HepG2 (cell line): ENCODE data around the gene FAM193A. TPM values are rescaled to one million over a fixed set of nuclear protein-coding genes. Genes with fewer than 3 reads are reported as not detected.

Source experiments
- CCDC6 ChIP-seq: sonication (generic); formaldehyde crosslinking; IDR thresholded peaks from 2 replicates; pipeline ENCODE4 v1.8.1; 2022; ENCODE audit warnings: mild to moderate bottlenecking, missing genetic modification reagents, moderate library complexity
- EHMT2 ChIP-seq: fragments of 200-600 bp; sonication (generic); IDR thresholded peaks from 2 replicates; pipeline ENCODE4 v1.7.0; 2017; ENCODE audit warnings: antibody characterized with exemption, low read depth, low read length, borderline replicate concordance
- GABPB1 ChIP-seq: IDR thresholded peaks from 2 replicates; pipeline ENCODE4 v1.6.1; 2016; ENCODE audit warnings: mild to moderate bottlenecking, missing genetic modification reagents, moderate library complexity, missing compliant biosample characterization
- HDAC1 ChIP-seq: sonication (generic); formaldehyde crosslinking; IDR thresholded peaks from 2 replicates; pipeline ENCODE4 v1.5.1; 2020; ENCODE audit warnings: mild to moderate bottlenecking, missing genetic modification reagents
- PHF21A ChIP-seq: sonication (generic); formaldehyde crosslinking; IDR thresholded peaks from 2 replicates; pipeline ENCODE4 v1.5.0; 2020; ENCODE audit warnings: mild to moderate bottlenecking, missing genetic modification reagents
- PHF5A ChIP-seq: IDR thresholded peaks from one replicate; pipeline ENCODE4 v1.6.1; 2018; ENCODE audit warnings: low read depth, missing genetic modification reagents; ENCODE audit not compliant: unreplicated experiment
- RCOR2 ChIP-seq: IDR thresholded peaks from 2 replicates; pipeline ENCODE4 v1.6.1; 2016; ENCODE audit warnings: missing biosample characterization, missing genetic modification reagents
- SP1 ChIP-seq, 2 experiments: fragments of 450-650 bp in 1 of 2; sonication (generic) in 1 of 2; formaldehyde crosslinking in 1 of 2; IDR thresholded peaks; 2 replicates each; pipeline versions ENCODE4 v1.4.0 to v1.6.1; 2016 to 2020; ENCODE audit warnings: missing genetic modification reagents in 1 of 2
- SP5 ChIP-seq: IDR thresholded peaks from 2 replicates; pipeline ENCODE4 v1.6.1; 2016; ENCODE audit warnings: low read depth, borderline replicate concordance
- TAF1 ChIP-seq: sonication (generic); formaldehyde crosslinking; IDR thresholded peaks from 2 replicates; pipeline ENCODE4 v1.4.0; 2020; ENCODE audit warnings: missing genetic modification reagents
- ZFX ChIP-seq: sonication (generic); formaldehyde crosslinking; IDR thresholded peaks from 2 replicates; pipeline ENCODE4 v1.4.0; 2020; ENCODE audit warnings: mild to moderate bottlenecking, low read depth, missing genetic modification reagents, moderate library complexity
- ZKSCAN8 ChIP-seq: IDR thresholded peaks from 2 replicates; pipeline ENCODE4 v1.6.1; 2016; ENCODE audit warnings: borderline replicate concordance, missing genetic modification reagents, missing compliant biosample characterization
- ZNF20 ChIP-seq: sonication (generic); formaldehyde crosslinking; IDR thresholded peaks from 2 replicates; pipeline ENCODE4 v1.4.0; 2020; ENCODE audit warnings: mild to moderate bottlenecking, moderate library complexity, missing genetic modification reagents
- ZNF660 ChIP-seq: sonication (generic); formaldehyde crosslinking; IDR thresholded peaks from 2 replicates; pipeline ENCODE4 v1.5.1; 2020; ENCODE audit warnings: mild to moderate bottlenecking, low read depth, missing genetic modification reagents, borderline replicate concordance
- ZNF747 ChIP-seq: sonication (generic); formaldehyde crosslinking; IDR thresholded peaks from 2 replicates; pipeline ENCODE4 v1.8.1; 2023; ENCODE audit warnings: missing genetic modification reagents, mild to moderate bottlenecking, borderline replicate concordance
- ZNF773 ChIP-seq: sonication (generic); formaldehyde crosslinking; IDR thresholded peaks from 2 replicates; pipeline ENCODE4 v1.4.0; 2020; ENCODE audit warnings: missing genetic modification reagents, borderline replicate concordance
- ZSCAN25 ChIP-seq: sonication (generic); formaldehyde crosslinking; IDR thresholded peaks from 2 replicates; pipeline ENCODE4 v1.8.0; 2022; ENCODE audit warnings: mild to moderate bottlenecking, missing genetic modification reagents
- polyA plus RNA-seq, 8 experiments: library from polyadenylated mRNA; depleted of rRNA in 3 of 8; stranded (reverse) in 7 of 8; unstranded in 1 of 8; fragments of >200 nt; fragmentation: Illumina TruSeq in 4 of 8; extraction: Trizol in 4 of 8; gene quantifications; 2 replicates each; pipeline versions ENCODE4 v1.2.1 to v1.2.3, GENCODE V29; 2011 to 2016; ENCODE audit warnings: low read depth in 4 of 8, missing spikeins in 1 of 8, mixed read lengths in 1 of 8; ENCODE audit not compliant: insufficient read depth in 1 of 8
- total RNA-seq, 5 experiments: library from RNA; depleted of rRNA; stranded (reverse); fragments of >200 nt; fragmentation: Illumina TruSeq; extraction: Trizol; gene quantifications; 2 replicates each; pipeline ENCODE4 v1.2.3, GENCODE V29; 2016; ENCODE audit warnings: low read depth in 1 of 5
- TF ChIP-seq, protein P1 (sequence below): IDR thresholded peaks from 2 replicates; pipeline ENCODE4 v1.6.1; 2016; ENCODE audit warnings: missing compliant biosample characterization, missing genetic modification reagents, borderline replicate concordance
- TF ChIP-seq, protein P2 (sequence below), 2 experiments: fragments of 450-650 bp in 1 of 2; sonication (generic) in 1 of 2; formaldehyde crosslinking in 1 of 2; IDR thresholded peaks; 2 replicates each; pipeline versions ENCODE4 v1.6.1 to v1.8.0; 2016 to 2022; ENCODE audit warnings: antibody characterized with exemption in 1 of 2, mild to moderate bottlenecking in 1 of 2, missing genetic modification reagents in 1 of 2

Gene FAM193A
- total and polyA plus RNA-seq, 2 of the 13 experiments (the other 11 are each of a cell fraction or from before 2014, with no cell fraction given), result 5.7 to 8.7 TPM

DNA sequence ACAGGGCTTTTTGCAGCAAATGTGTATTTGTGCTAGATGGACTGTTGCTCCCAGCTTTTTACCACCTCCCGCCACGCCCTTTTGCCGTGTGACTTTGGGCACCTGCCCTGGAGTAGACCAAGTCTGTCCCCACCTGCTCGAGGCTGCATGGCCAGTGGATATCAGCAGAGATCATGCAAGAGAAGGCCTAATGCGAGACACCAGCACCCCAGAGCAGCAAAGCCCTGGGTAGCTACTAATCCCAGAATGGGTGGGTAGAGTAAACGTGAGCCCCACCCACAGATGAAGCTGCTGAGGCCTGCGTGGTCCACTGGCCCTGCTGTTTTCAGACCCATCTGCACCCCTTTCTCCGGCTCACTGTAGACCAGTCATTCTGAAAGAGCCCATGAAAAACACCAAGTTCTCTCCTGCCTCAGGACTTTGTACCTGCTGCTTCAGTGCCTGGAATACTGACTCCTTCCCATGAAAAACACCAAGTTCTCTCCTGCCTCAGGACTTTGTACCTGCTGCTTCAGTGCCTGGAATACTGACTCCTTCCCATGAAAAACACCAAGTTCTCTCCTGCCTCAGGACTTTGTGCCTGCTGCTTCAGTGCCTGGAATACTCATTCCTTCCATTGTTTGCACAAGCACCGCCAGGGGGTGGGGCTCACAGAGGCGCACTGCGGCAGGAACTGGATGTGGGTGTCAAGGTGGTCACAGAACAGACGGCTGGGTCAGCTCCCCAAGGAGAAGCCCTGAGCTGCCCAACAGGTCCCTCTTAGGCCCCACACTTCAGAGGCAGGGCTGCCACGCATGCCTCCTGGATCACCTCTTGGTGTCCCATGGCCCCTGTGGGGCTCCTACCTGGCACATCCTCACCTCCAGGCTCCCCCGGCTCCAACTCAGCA is 224.8 kb downstream of the FAM193A start (continued):
- TF ChIP-seq SP5 (CRISPR knock-in tag) (peak; percentile 83), EHMT2 (no peak), PHF21A (peak; percentile 37), ZKSCAN8 (CRISPR knock-in tag) (no peak), ZSCAN25 (peak; percentile 7; the same call in 1 of the 2 replicates), ZNF20 (no peak), PHF5A (CRISPR knock-in tag) (no peak), ZNF747 (CRISPR knock-in tag) (no peak), HDAC1 (CRISPR knock-in tag) (peak; percentile 67; the same call in 1 of the 2 replicates), ZNF660 (CRISPR knock-in tag) (no peak), SP1 (IDR thresholded peaks at IDR 0.05) (no peak), SP1 (CRISPR knock-in tag; IDR thresholded peaks at IDR 0.05) (0 out of 2 replicates have a peak, but pooled peaks have one; percentile 38), ZNF773 (CRISPR knock-in tag) (no peak), CCDC6 (no peak; the same call in 1 of the 2 replicates), ZFX (CRISPR knock-in tag) (peak; percentile 79), GABPB1 (CRISPR knock-in tag) (peak; percentile 40; the same call in 1 of the 2 replicates), RCOR2 (CRISPR knock-in tag) (peak; percentile 56; the same call in 1 of the 2 replicates), TAF1 (CRISPR knock-in tag) (peak; percentile 56)
- TF ChIP-seq, protein P1, sequence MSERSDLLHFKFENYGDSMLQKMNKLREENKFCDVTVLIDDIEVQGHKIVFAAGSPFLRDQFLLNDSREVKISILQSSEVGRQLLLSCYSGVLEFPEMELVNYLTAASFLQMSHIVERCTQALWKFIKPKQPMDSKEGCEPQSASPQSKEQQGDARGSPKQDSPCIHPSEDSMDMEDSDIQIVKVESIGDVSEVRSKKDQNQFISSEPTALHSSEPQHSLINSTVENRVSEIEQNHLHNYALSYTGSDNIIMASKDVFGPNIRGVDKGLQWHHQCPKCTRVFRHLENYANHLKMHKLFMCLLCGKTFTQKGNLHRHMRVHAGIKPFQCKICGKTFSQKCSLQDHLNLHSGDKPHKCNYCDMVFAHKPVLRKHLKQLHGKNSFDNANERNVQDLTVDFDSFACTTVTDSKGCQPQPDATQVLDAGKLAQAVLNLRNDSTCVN (CRISPR knock-in tag), result no peak
- TF ChIP-seq, protein P2, sequence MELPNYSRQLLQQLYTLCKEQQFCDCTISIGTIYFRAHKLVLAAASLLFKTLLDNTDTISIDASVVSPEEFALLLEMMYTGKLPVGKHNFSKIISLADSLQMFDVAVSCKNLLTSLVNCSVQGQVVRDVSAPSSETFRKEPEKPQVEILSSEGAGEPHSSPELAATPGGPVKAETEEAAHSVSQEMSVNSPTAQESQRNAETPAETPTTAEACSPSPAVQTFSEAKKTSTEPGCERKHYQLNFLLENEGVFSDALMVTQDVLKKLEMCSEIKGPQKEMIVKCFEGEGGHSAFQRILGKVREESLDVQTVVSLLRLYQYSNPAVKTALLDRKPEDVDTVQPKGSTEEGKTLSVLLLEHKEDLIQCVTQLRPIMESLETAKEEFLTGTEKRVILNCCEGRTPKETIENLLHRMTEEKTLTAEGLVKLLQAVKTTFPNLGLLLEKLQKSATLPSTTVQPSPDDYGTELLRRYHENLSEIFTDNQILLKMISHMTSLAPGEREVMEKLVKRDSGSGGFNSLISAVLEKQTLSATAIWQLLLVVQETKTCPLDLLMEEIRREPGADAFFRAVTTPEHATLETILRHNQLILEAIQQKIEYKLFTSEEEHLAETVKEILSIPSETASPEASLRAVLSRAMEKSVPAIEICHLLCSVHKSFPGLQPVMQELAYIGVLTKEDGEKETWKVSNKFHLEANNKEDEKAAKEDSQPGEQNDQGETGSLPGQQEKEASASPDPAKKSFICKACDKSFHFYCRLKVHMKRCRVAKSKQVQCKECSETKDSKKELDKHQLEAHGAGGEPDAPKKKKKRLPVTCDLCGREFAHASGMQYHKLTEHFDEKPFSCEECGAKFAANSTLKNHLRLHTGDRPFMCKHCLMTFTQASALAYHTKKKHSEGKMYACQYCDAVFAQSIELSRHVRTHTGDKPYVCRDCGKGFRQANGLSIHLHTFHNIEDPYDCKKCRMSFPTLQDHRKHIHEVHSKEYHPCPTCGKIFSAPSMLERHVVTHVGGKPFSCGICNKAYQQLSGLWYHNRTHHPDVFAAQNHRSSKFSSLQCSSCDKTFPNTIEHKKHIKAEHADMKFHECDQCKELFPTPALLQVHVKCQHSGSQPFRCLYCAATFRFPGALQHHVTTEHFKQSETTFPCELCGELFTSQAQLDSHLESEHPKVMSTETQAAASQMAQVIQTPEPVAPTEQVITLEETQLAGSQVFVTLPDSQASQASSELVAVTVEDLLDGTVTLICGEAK (IDR thresholded peaks at IDR 0.05), result no peak
- TF ChIP-seq, protein P2 (CRISPR knock-in tag; IDR thresholded peaks at IDR 0.05), result no peak
